AG04450 (cell line): ENCODE results near the gene CARD6. TPM values are rescaled to one million over a fixed set of nuclear protein-coding genes. Genes with fewer than 3 reads are reported as not detected.

Source experiments
- CTCF ChIA-PET: fragments of 300-600, 350-600 bp; formaldehyde crosslinking; extraction: SDS; loops from one replicate; lab custom pipeline; 2022; ENCODE audit warnings: antibody characterized with exemption, inconsistent platforms; lab: Charles Lee
- POLR2A ChIA-PET: fragments of 350-600 bp; formaldehyde crosslinking; extraction: SDS; loops from one replicate; lab custom pipeline; 2021; ENCODE audit warnings: antibody characterized with exemption, inconsistent platforms; lab: Yijun Ruan, JAX
- DNase-seq: peaks from one replicate; pipeline ENCODE4 v3.0.0-alpha.2; 2011; ENCODE audit warnings: low read depth, low spot score
- H3K27ac ChIP-seq: one replicate; pipeline ENCODE4 v1.5.1; 2012; ENCODE audit warnings: low read depth, low read length, control low read depth
- H3K27me3 ChIP-seq: one replicate; pipeline ENCODE4 v1.6.0; 2012; ENCODE audit warnings: low read length; ENCODE audit not compliant: control insufficient read depth, insufficient read depth
- H3K4me3 ChIP-seq: 2 replicates; pipeline ENCODE4 v1.5.1; 2011; ENCODE audit warnings: mild to moderate bottlenecking, low read depth, low read length, control low read depth
- H3K9me3 ChIP-seq: 2 replicates; pipeline ENCODE4 v1.5.1; 2012; ENCODE audit warnings: low read length; ENCODE audit not compliant: control insufficient read depth, insufficient read depth
- polyA plus RNA-seq: library from polyadenylated mRNA; depleted of rRNA; stranded (reverse); fragments of >200 nt; gene quantifications from 2 replicates; pipeline ENCODE4 v1.2.3, GENCODE V29; 2011
- TF ChIP-seq, protein P1 (sequence below): IDR thresholded peaks from 2 replicates; pipeline ENCODE4 v1.5.1; 2011; ENCODE audit warnings: low read depth, low read length, control low read depth, inconsistent platforms

Gene CARD6
- polyA plus RNA-seq, 1 experiment, result 4.2 TPM

- no peak for DNase-seq
- POLR2A ChIA-PET, result interaction anchor here (0.7 to 1.5 kb wide), 3 partner anchors 15 to 788 kb away, joined by 3 to 6 read pairs (median 4); partner anchors contain the start of gene RPL37
- CTCF ChIA-PET, result no interaction called here
- H3K27ac ChIP-seq, result no peak overlapping the region
- peak overlapping the region; percentile 96 for H3K4me3 ChIP-seq
- no peaks in the 10 kb centered on the region; the same call in 1 of the 2 replicates for H3K9me3 ChIP-seq
- H3K27me3 ChIP-seq, result no peaks in the 10 kb centered on the region
- TF ChIP-seq, protein P1, sequence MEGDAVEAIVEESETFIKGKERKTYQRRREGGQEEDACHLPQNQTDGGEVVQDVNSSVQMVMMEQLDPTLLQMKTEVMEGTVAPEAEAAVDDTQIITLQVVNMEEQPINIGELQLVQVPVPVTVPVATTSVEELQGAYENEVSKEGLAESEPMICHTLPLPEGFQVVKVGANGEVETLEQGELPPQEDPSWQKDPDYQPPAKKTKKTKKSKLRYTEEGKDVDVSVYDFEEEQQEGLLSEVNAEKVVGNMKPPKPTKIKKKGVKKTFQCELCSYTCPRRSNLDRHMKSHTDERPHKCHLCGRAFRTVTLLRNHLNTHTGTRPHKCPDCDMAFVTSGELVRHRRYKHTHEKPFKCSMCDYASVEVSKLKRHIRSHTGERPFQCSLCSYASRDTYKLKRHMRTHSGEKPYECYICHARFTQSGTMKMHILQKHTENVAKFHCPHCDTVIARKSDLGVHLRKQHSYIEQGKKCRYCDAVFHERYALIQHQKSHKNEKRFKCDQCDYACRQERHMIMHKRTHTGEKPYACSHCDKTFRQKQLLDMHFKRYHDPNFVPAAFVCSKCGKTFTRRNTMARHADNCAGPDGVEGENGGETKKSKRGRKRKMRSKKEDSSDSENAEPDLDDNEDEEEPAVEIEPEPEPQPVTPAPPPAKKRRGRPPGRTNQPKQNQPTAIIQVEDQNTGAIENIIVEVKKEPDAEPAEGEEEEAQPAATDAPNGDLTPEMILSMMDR, result no peak
Observed at GRCh38 chr5:40796487-40796889, 44.7 kb upstream of the CARD6 start.

- no peaks in the 10 kb centered on the region for H3K27me3 ChIP-seq
- ChIA-PET CTCF (interaction anchor here (1.5 kb wide), 1 partner anchor 35 kb away, joined by 5 read pairs; no protein-coding TSS in a partner anchor), POLR2A (interaction anchor here (0.5 to 1.5 kb wide), 3 partner anchors 16 to 79 kb away, joined by 3 to 4 read pairs (median 3); partner anchors contain the start of gene RPL37)
- TF ChIP-seq, protein P1, result no peak
- no peak for DNase-seq
- no peaks in the 10 kb centered on the region; the same call in 1 of the 2 replicates for H3K9me3 ChIP-seq
- peak overlapping the region; percentile 96 for H3K4me3 ChIP-seq
- peak overlapping the region; percentile 91 for H3K27ac ChIP-seq
Observed at GRCh38 chr5:40797273-40798011, 43.7 kb upstream of the CARD6 start.

GRCh38 chr5:40798012-40798800 lies 43.0 kb upstream of the CARD6 start, which contains the start of gene PRKAA1:
Gene PRKAA1 (minus strand): TSS chr5:40798374. CDS start chr5:40798189, 185 bp downstream.
- H3K27me3 ChIP-seq, result no peaks in the 10 kb centered on the region
- TF ChIP-seq, protein P1, result peak; percentile 59
- peak within 1 kb of the TSS; percentile 96 for H3K4me3 ChIP-seq
- peak; percentile 59 for DNase-seq
- no peaks in the 10 kb centered on the region; the same call in 1 of the 2 replicates for H3K9me3 ChIP-seq
- ChIA-PET CTCF (interaction anchor here (0.6 to 1.5 kb wide), 9 partner anchors 10 to 961 kb away, joined by 3 to 7 read pairs (median 4); no protein-coding TSS in a partner anchor), POLR2A (interaction anchor here (0.5 to 1.5 kb wide), 9 partner anchors 9 to 1418 kb away, joined by 3 to 13 read pairs (median 3); partner anchors contain the start of gene RPL37)
- peak within 1 kb of the TSS; percentile 96 for H3K27ac ChIP-seq

DNA sequence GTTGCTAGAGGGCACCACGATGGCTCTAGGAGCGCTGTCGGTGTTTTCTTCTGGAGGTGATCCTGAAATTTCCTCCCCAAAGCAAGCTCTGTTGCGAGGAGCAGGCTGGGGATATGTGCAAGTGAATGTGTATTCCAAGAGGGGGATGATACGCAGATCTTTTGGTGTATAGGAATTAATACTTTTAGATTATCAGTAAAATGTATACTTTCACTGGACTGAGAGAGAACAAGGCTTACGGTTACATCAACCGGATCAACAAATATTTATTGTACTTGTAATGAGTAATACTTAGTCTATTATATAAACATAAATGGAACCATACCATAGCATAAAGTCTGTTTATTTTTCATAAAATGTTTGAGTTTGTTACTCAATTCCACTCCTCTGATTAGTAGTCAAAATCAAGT lies 42.4 kb upstream of the CARD6 start:
- H3K27ac ChIP-seq, result peak overlapping the region; percentile 96
- CTCF ChIA-PET, result interaction anchor here (0.6 to 1.5 kb wide), 9 partner anchors 11 to 960 kb away, joined by 3 to 7 read pairs (median 4); no protein-coding TSS in a partner anchor
- TF ChIP-seq, protein P1, result no peak

More for the DNA sequence above, 42.4 kb upstream of the CARD6 start:
- POLR2A ChIA-PET, result interaction anchor here (0.6 to 1.5 kb wide), 7 partner anchors 8 to 1419 kb away, joined by 3 to 13 read pairs (median 3); no protein-coding TSS in a partner anchor
- no peaks in the 10 kb centered on the region for H3K27me3 ChIP-seq
- H3K9me3 ChIP-seq, result no peaks in the 10 kb centered on the region; the same call in 1 of the 2 replicates
- DNase-seq, result no peak
- peak overlapping the region; percentile 96 for H3K4me3 ChIP-seq
